NCI-H1694 treated with DMSO at 0.1 percent for 48 hours (cell line): ENCODE measurements around the gene RAB25.
"Not testable (repeated sequence)": the region's sequence is repeated elsewhere in the genome, so short reads cannot be mapped to it uniquely, and the experiment has no call there.

Source experiments
- DNase-seq: peaks from one replicate; lab custom pipeline; 2025; lab: John Stamatoyannopoulos, UW

RAB25 gene

GRCh38 chr1:156054500-156055280 is 6.3 kb upstream of the RAB25 start, which contains the start of gene LAMTOR2:
TSS of gene LAMTOR2 (plus strand) at chr1:156054782. CDS start at chr1:156054890, 108 bp downstream.
- DNase-seq, result peak; percentile 100

GRCh38 chr1:156055281-156056048 is 5.5 kb upstream of the RAB25 start:
- DNase-seq, result no peak

- no peak for DNase-seq
Measured at GRCh38 chr1:156056326-156056849, 4.6 kb upstream of the RAB25 start.

GRCh38 chr1:156062189-156062588 is 1.2 kb downstream of the RAB25 start:
- no peak for DNase-seq

- no peak for DNase-seq
Measured at GRCh38 chr1:156063997-156064285, 3.0 kb downstream of the RAB25 start.

- no peak for DNase-seq
Measured at GRCh38 chr1:156064615-156065014, 3.7 kb downstream of the RAB25 start.

GRCh38 chr1:156065212-156065611 is 4.3 kb downstream of the RAB25 start:
- DNase-seq, result no peak

GRCh38 chr1:156065871-156066270 is 4.9 kb downstream of the RAB25 start:
- no peak for DNase-seq

- DNase-seq, result no peak
Measured at GRCh38 chr1:156067262-156067661, 6.3 kb downstream of the RAB25 start.

GRCh38 chr1:156069490-156070455 is 8.8 kb downstream of the RAB25 start:
- DNase-seq, result no peak

GRCh38 chr1:156070548-156070947 is 9.6 kb downstream of the RAB25 start:
- DNase-seq, result peak; percentile 92

GRCh38 chr1:156071332-156071816 is 10.4 kb downstream of the RAB25 start:
- DNase-seq, result not testable (repeated sequence)

GRCh38 chr1:156072251-156072650 is 11.3 kb downstream of the RAB25 start:
- no peak for DNase-seq

- DNase-seq, result no peak
Measured at GRCh38 chr1:156073110-156073687, 12.2 kb downstream of the RAB25 start.

GRCh38 chr1:156073740-156074139 is 12.8 kb downstream of the RAB25 start:
- no peak for DNase-seq

- DNase-seq, result no peak
Measured at GRCh38 chr1:156074661-156075060, 13.7 kb downstream of the RAB25 start.

- no peak for DNase-seq
Measured at GRCh38 chr1:156075162-156075561, 14.2 kb downstream of the RAB25 start.

GRCh38 chr1:156075775-156076204 is 14.8 kb downstream of the RAB25 start:
- DNase-seq, result no peak

GRCh38 chr1:156076609-156077429 is 15.9 kb downstream of the RAB25 start:
- DNase-seq, result no peak

- no peak for DNase-seq
Measured at GRCh38 chr1:156077430-156077760, 16.4 kb downstream of the RAB25 start.

- no peak for DNase-seq
Measured at GRCh38 chr1:156078728-156079127, 17.8 kb downstream of the RAB25 start.
